Ascending aorta (tissue), 2 donors: ENCODE results near the gene UBE3A. TPM values are rescaled to one million over a fixed set of nuclear protein-coding genes. Genes with fewer than 3 reads are reported as not detected.

Source experiments
- DNase-seq, 2 donors: peaks; one replicate each; pipeline ENCODE4 v3.0.0-alpha.2; 2019; ENCODE audit warnings: low spot score in 2 of 2
- H3K27ac ChIP-seq, 2 donors: fragments of 200-600 bp; sonication (generic); one replicate each; pipeline ENCODE4 v1.5.1; 2016 to 2017; ENCODE audit warnings: mild to moderate bottlenecking in 1 of 2
- H3K27me3 ChIP-seq: fragments of 200-600 bp; sonication (generic); one replicate; pipeline ENCODE4 v1.5.1; 2017
- H3K36me3 ChIP-seq, 2 donors: fragments of 200-600 bp; sonication (generic); one replicate each; pipeline ENCODE4 v1.5.1; 2016
- H3K4me1 ChIP-seq, 2 donors: fragments of 200-600 bp; sonication (generic); one replicate each; pipeline ENCODE4 v1.5.1; 2016 to 2017; ENCODE audit warnings: mild to moderate bottlenecking in 1 of 2
- H3K4me3 ChIP-seq, 2 donors: fragments of 200-600 bp; sonication (generic); one replicate each; pipeline ENCODE4 v1.5.1; 2016 to 2017; ENCODE audit warnings: mild to moderate bottlenecking in 1 of 2
- H3K9me3 ChIP-seq, 2 donors: fragments of 200-600 bp; sonication (generic); one replicate each; pipeline ENCODE4 v1.5.1; 2016
- intact Hi-C: fragments of 100-400 bp; cut with DNase I; formaldehyde crosslinking; loops from one replicate; pipeline ENCODE4 v1.15.1; 2023
- total RNA-seq: library from RNA; depleted of rRNA; stranded (reverse); fragments of >200 nt; gene quantifications from one replicate; pipeline ENCODE4 v1.1.0, GENCODE V29; 2016
- TF ChIP-seq, protein P1 (sequence below), 3 experiments: fragments of 200-600 bp in 2 of 3; fragments of 450-650 bp in 1 of 3; sonication (generic) in 2 of 3; IDR thresholded peaks; one replicate each; pipeline ENCODE4 v1.5.1; 2016 to 2019; ENCODE audit warnings: antibody characterized with exemption in 3 of 3, mild to moderate bottlenecking in 1 of 3, moderate library complexity in 1 of 3

The UBE3A gene
- total RNA-seq, 1 donor from 2014 or later: 34.1 TPM

DNA sequence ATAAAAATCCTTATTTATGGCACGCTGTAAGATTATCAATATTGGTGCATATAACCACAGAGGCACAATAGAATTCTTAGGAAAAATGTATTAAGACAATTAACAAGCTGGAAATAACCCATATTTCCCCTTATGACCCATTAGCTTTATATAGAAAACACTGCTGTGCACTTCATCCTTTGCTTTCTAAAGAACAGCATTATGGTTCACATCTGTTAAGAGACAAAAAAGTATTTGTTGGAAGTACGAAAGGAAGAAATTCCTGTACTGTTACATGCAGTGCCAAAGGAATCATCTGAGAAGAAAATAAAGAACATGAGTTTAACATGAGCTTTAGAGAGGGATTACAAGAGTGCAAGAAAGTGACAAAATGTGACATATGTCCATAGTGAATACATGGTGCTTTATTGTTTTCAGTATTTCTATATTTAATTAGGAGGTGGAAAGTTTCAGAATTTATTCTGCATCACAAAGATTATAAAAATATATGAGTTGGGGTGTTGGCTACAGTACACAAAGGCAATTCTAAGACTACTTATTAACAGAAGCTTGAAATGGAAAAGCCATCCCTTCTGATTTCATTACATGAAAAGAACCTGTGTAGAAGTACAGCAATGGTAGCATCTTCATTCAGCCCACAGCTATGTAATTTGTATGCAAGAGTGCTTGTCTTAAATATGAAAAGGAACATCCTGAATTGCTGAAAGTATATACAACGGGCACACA lies 6.8 kb downstream of the UBE3A start:
- H3K9me3 ChIP-seq: no peaks in the 10 kb centered on the region
- intact Hi-C loops: loop anchor here (10.0 kb wide), 2 partner anchors 243 to 363 kb away; no protein-coding TSS in a partner anchor
- H3K4me3 ChIP-seq: no peak overlapping the region
- H3K27me3 ChIP-seq: no peaks in the 10 kb centered on the region
- TF ChIP-seq, protein P1, sequence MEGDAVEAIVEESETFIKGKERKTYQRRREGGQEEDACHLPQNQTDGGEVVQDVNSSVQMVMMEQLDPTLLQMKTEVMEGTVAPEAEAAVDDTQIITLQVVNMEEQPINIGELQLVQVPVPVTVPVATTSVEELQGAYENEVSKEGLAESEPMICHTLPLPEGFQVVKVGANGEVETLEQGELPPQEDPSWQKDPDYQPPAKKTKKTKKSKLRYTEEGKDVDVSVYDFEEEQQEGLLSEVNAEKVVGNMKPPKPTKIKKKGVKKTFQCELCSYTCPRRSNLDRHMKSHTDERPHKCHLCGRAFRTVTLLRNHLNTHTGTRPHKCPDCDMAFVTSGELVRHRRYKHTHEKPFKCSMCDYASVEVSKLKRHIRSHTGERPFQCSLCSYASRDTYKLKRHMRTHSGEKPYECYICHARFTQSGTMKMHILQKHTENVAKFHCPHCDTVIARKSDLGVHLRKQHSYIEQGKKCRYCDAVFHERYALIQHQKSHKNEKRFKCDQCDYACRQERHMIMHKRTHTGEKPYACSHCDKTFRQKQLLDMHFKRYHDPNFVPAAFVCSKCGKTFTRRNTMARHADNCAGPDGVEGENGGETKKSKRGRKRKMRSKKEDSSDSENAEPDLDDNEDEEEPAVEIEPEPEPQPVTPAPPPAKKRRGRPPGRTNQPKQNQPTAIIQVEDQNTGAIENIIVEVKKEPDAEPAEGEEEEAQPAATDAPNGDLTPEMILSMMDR (IDR thresholded peaks at IDR 0.05): no peak
- peaks cover 0 to 35% of the 10 kb centered on the region in 2 donors for H3K4me1 ChIP-seq
- H3K27ac ChIP-seq: peak overlapping the region in 1 of 2 donors; percentile 31
- DNase-seq: no peak
- H3K36me3 ChIP-seq: no peaks in the 10 kb centered on the region

DNA sequence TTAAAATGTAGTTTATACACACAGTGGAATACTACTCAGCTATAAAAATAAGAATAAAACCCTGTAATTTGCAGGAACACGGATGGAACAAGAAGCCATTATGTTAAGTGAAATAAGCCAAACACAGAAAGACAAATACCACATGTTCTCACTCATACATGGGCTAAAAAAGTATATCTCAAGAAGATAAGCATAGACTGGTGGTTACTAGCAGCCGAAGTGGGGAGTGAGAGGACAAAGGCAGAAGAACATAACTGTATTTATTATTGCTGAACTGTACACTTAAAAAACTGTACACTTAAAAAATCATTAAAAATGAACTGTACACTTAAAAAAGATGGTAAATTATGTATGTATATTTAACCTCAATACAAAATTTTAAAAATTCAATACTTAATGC lies 11.0 kb downstream of the UBE3A start:
- intact Hi-C loops: no loop called here
- TF ChIP-seq, protein P1 (IDR thresholded peaks at IDR 0.05): no peak
- Histone ChIP-seq H3K36me3 (no peaks in the 10 kb centered on the region), H3K4me3 (no peak overlapping the region), H3K4me1 (peaks cover 0 to 11% of the 10 kb centered on the region in 2 donors), H3K9me3 (no peaks in the 10 kb centered on the region), H3K27me3 (no peaks in the 10 kb centered on the region), H3K27ac (no peak overlapping the region)
- DNase-seq: no peak

DNA sequence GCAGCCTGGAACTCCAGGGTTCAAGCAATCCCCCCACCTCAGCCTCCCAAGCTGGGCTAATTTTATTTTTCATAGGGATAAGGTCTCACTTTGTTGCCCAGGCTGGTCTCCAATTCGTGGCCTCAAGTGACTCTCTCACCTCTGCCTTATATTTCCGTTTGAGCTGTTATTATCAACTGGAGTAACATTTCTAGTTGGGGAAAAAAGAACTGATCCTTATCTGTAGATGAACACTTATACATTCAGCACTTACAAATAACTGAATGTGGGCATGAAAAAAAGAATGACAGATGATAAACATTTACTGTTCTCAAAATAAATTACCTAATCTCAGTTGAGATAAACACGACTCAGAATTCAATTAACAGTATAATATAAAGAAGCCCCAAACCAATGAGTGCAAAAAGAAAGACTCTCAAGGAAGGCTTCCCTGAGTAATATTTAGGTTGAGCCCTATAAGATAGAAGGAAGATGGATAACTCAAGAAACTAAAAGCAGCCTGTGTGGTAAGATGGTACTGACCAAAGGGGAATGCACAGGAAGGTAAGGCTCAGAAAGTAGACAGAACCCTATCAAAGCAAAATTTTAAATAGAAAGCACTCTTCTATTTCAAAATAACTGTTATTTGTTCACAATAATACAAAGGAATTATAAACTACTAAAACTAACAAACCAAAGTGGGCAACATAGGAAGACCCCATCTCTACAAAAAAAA lies 11.8 kb downstream of the UBE3A start:
- Histone ChIP-seq H3K27me3 (no peaks in the 10 kb centered on the region), H3K27ac (no peak overlapping the region), H3K9me3 (no peaks in the 10 kb centered on the region), H3K36me3 (no peaks in the 10 kb centered on the region), H3K4me3 (no peak overlapping the region), H3K4me1 (peaks cover 0 to 11% of the 10 kb centered on the region in 2 donors)
- DNase-seq: no peak
- intact Hi-C loops: no loop called here
- TF ChIP-seq, protein P1 (IDR thresholded peaks at IDR 0.05): no peak

DNA sequence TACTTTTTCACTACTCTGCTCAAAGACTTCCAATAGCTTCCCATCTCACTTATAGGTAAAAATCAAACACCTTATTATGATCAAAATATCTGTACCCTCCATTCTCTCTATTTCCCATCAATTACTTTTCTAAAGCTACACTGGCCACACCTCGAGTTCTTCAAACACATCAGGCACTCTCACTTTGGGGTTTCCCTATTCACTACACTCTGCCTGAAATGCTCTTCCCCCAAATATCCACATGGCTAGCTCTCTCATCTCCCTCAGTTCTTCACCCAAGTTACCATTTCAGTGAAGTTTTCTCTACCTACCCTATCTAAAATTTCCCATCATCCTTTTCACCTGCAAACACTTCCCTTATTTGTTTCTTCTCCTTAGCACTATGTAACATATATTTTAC lies 14.8 kb downstream of the UBE3A start:
- Histone ChIP-seq H3K27me3 (no peaks in the 10 kb centered on the region), H3K4me3 (no peak overlapping the region), H3K4me1 (peaks cover 0 to 4% of the 10 kb centered on the region in 2 donors), H3K27ac (no peak overlapping the region), H3K9me3 (peaks cover 0 to 9% of the 10 kb centered on the region in 2 donors), H3K36me3 (peaks cover 0 to 3% of the 10 kb centered on the region in 2 donors)
- intact Hi-C loops: no loop called here
- TF ChIP-seq, protein P1 (IDR thresholded peaks at IDR 0.05): no peak
- DNase-seq: no peak

DNA sequence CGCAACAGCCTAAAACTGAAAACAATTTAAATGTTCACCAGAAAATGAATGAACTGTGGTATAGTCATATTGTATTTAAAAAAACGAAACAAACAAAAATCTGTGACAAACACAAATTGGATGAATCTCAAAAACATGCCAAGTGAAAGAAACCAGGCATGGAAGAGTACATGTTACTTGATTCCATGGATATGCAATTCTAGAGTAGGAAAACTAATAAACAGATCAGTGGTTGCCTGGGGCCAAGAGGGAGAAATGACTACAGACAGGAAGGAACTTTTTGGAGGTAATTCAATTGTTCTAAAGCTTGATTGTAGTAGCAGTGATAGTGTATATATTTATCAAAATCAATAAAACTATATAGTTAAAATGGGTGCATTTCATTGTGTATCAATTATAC lies 16.8 kb downstream of the UBE3A start:
- Histone ChIP-seq H3K27me3 (no peaks in the 10 kb centered on the region), H3K4me3 (no peak overlapping the region), H3K9me3 (peaks cover 0 to 27% of the 10 kb centered on the region in 2 donors), H3K27ac (no peak overlapping the region), H3K4me1 (peaks cover 0 to 4% of the 10 kb centered on the region in 2 donors), H3K36me3 (peaks cover 0 to 3% of the 10 kb centered on the region in 2 donors)
- intact Hi-C loops: no loop called here
- TF ChIP-seq, protein P1 (IDR thresholded peaks at IDR 0.05): no peak
- no peak for DNase-seq
